Panc1 (cell line): Measurements from ENCODE around the gene DOCK1. TPM values are rescaled to one million over a fixed set of nuclear protein-coding genes. Genes with fewer than 3 reads are reported as not detected.

Experiments used
- ATAC-seq: fragments of 200-7000 bp; cut with Tn5 transposase; 2 replicates; pipeline ENCODE4 v1.9.1; 2020; ENCODE audit warnings: mild to moderate bottlenecking, moderate library complexity
- BruUV-seq: library from RNA; stranded (reverse); fragments of 400-500 nt; replicated peaks from 2 replicates; lab custom pipeline; 2021; lab: Mats Ljungman, UMichigan
- CTCF ChIA-PET: fragments of 300-600 bp; sonication (Branson Sonifier 250); formaldehyde crosslinking; loops from one replicate; lab custom pipeline; 2022; ENCODE audit warnings: antibody characterized with exemption; lab: Charles Lee
- POLR2A ChIA-PET: fragments of 300-600 bp; sonication (Branson Sonifier 250); formaldehyde crosslinking; loops from one replicate; lab custom pipeline; 2022; ENCODE audit warnings: antibody characterized with exemption; lab: Charles Lee
- DNase-seq: peaks from one replicate; pipeline ENCODE4 v3.0.0-alpha.2; 2010; ENCODE audit warnings: low read depth, low spot score
- H3K27ac ChIP-seq: 2 replicates; pipeline ENCODE4 v1.5.1; 2011; ENCODE audit warnings: mild to moderate bottlenecking, low read length, inconsistent platforms
- H3K27me3 ChIP-seq: fragments of 200-500 bp; sonication (Bioruptor generic); 2 replicates; pipeline ENCODE4 v1.6.0; 2014; ENCODE audit warnings: low read length, inconsistent platforms; ENCODE audit not compliant: control insufficient read depth, insufficient read depth
- H3K36me3 ChIP-seq: fragments of 200-500 bp; sonication (Bioruptor generic); 2 replicates; pipeline ENCODE4 v1.5.1; 2014; ENCODE audit warnings: inconsistent platforms, mild to moderate bottlenecking, low read length, moderate library complexity; ENCODE audit not compliant: control insufficient read depth, insufficient read depth
- H3K4me1 ChIP-seq: 2 replicates; pipeline ENCODE4 v1.5.1; 2011; ENCODE audit warnings: inconsistent platforms, mild to moderate bottlenecking, low read length, moderate library complexity; ENCODE audit not compliant: control insufficient read depth, insufficient read depth
- H3K4me3 ChIP-seq, 2 experiments: 2 replicates each; pipeline ENCODE4 v1.5.1; 2011 to 2012; ENCODE audit warnings: low read depth in 2 of 2, low read length in 2 of 2, mild to moderate bottlenecking in 2 of 2, inconsistent platforms in 1 of 2, moderate library complexity in 1 of 2
- H3K9me3 ChIP-seq: fragments of 200-500 bp; sonication (Bioruptor generic); 2 replicates; pipeline ENCODE4 v1.5.1; 2014; ENCODE audit warnings: low read depth, mild to moderate bottlenecking, inconsistent platforms, low read length, moderate library complexity; ENCODE audit not compliant: control insufficient read depth, insufficient read depth
- CTCF ChIP-seq: fragments of 450-650 bp; IDR thresholded peaks from 2 replicates; pipeline ENCODE4 v1.5.1; 2017; ENCODE audit warnings: mild to moderate bottlenecking
- POLR2AphosphoS5 ChIP-seq: IDR thresholded peaks from 2 replicates; pipeline ENCODE4 v1.6.1; 2012; ENCODE audit warnings: mild to moderate bottlenecking, low read depth, low read length, moderate library complexity
- SIN3A ChIP-seq: IDR thresholded peaks from 2 replicates; pipeline ENCODE4 v1.6.1; 2012; ENCODE audit warnings: low read depth, mild to moderate bottlenecking, low read length, moderate library complexity, borderline replicate concordance; ENCODE audit not compliant: insufficient read depth
- TCF7L2 ChIP-seq: IDR thresholded peaks from 2 replicates; pipeline ENCODE4 v1.6.1; 2011; ENCODE audit warnings: mild to moderate bottlenecking, low read depth, low read length, inconsistent platforms
- in situ Hi-C: cut with HindIII; loops from 2 replicates; pipeline ENCODE4 v1.10.0; 2016; ENCODE audit warnings: low sequenced_read_pairs, low pct_unique_long_range_greater_than_20kb
- intact Hi-C: fragments of 100-400 bp; cut with micrococcal nuclease; formaldehyde crosslinking; loops from one replicate; pipeline ENCODE4 v1.10.0; 2022; ENCODE audit not compliant: unreplicated experiment
- total RNA-seq: library from RNA; stranded (reverse); gene quantifications from one replicate; pipeline ENCODE4 v1.2.1, GENCODE V29; 2021; ENCODE audit not compliant: unreplicated experiment
- TF ChIP-seq, protein P1 (sequence below), 2 experiments: IDR thresholded peaks; 2 replicates each; pipeline ENCODE4 v1.6.1; 2011 to 2012; ENCODE audit warnings: low read depth in 2 of 2, control low read depth in 1 of 2, low read length in 1 of 2, mild to moderate bottlenecking in 1 of 2, moderate library complexity in 1 of 2; ENCODE audit not compliant: insufficient read depth in 1 of 2

DOCK1 gene
- total RNA-seq, 1 experiment from 2014 or later, result 67.6 TPM

DNA sequence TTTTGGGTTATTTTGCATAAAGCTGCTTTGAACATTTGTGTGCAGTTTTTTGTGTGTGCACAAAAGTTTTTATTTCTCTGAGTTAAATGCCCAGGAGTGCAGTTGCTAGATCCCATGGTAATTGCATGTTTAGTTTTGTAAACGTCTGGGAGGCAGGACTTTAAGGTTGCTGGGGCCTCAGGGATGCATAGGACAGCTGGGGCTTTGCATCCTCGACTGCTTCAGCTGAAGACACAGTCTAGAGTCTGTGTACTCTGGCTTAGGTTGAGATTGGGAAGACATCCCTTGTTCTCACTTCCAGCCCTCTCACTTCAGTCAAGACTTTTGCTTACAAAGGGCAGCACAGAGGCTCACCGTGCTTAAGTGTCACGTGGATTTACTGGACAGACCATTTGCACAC is 385.6 kb downstream of the DOCK1 start:
- DNase-seq (no peak), ATAC-seq (no peak)
- H3K9me3 ChIP-seq, result peaks cover 5% of the 10 kb centered on the region; the same call in 1 of the 2 replicates
- BruUV-seq, result no TSS peak
- no peaks in the 10 kb centered on the region for H3K27me3 ChIP-seq
- CTCF ChIA-PET, result no interaction called here
- H3K36me3 ChIP-seq, result no peaks in the 10 kb centered on the region
- no peak overlapping the region for H3K27ac ChIP-seq
- POLR2A ChIA-PET, result no interaction called here
- intact Hi-C loops (no loop called here), in situ Hi-C loops (no loop called here)
- H3K4me3 ChIP-seq, result no peak overlapping the region
- H3K4me1 ChIP-seq, result no peaks in the 10 kb centered on the region
- TF ChIP-seq SIN3A (no peak), TCF7L2 (no peak), POLR2AphosphoS5 (no peak), CTCF (no peak)
- TF ChIP-seq, protein P1, sequence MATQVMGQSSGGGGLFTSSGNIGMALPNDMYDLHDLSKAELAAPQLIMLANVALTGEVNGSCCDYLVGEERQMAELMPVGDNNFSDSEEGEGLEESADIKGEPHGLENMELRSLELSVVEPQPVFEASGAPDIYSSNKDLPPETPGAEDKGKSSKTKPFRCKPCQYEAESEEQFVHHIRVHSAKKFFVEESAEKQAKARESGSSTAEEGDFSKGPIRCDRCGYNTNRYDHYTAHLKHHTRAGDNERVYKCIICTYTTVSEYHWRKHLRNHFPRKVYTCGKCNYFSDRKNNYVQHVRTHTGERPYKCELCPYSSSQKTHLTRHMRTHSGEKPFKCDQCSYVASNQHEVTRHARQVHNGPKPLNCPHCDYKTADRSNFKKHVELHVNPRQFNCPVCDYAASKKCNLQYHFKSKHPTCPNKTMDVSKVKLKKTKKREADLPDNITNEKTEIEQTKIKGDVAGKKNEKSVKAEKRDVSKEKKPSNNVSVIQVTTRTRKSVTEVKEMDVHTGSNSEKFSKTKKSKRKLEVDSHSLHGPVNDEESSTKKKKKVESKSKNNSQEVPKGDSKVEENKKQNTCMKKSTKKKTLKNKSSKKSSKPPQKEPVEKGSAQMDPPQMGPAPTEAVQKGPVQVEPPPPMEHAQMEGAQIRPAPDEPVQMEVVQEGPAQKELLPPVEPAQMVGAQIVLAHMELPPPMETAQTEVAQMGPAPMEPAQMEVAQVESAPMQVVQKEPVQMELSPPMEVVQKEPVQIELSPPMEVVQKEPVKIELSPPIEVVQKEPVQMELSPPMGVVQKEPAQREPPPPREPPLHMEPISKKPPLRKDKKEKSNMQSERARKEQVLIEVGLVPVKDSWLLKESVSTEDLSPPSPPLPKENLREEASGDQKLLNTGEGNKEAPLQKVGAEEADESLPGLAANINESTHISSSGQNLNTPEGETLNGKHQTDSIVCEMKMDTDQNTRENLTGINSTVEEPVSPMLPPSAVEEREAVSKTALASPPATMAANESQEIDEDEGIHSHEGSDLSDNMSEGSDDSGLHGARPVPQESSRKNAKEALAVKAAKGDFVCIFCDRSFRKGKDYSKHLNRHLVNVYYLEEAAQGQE (IDR thresholded peaks at IDR 0.05; ENCODE audit: insufficient read depth in 1 of 2, low read depth in 2 of 2, low read length in 1 of 2), result no peak

GRCh38 chr10:127291329-127291728 is 386.1 kb downstream of the DOCK1 start:
- no peak for ATAC-seq
- in situ Hi-C loops, result no loop called here

More at GRCh38 chr10:127291329-127291728, 386.1 kb downstream of the DOCK1 start:
- Histone ChIP-seq H3K27me3 (no peaks in the 10 kb centered on the region), H3K27ac (no peak overlapping the region), H3K4me1 (no peaks in the 10 kb centered on the region), H3K4me3 (no peak overlapping the region), H3K36me3 (no peaks in the 10 kb centered on the region), H3K9me3 (peaks cover 5% of the 10 kb centered on the region; the same call in 1 of the 2 replicates)
- no peak for TF ChIP-seq POLR2AphosphoS5
- no peak for TF ChIP-seq SIN3A
- TF ChIP-seq, protein P1 (IDR thresholded peaks at IDR 0.05; ENCODE audit: insufficient read depth in 1 of 2, low read depth in 2 of 2, low read length in 1 of 2), result no peak
- no peak for TF ChIP-seq CTCF
- TF ChIP-seq TCF7L2, result no peak
- no peak for DNase-seq
- intact Hi-C loops, result no loop called here
- ChIA-PET CTCF (no interaction called here), POLR2A (no interaction called here)
- no TSS peak for BruUV-seq
